ENCODE results near the gene DPF3. TPM values are rescaled to one million over a fixed set of nuclear protein-coding genes. Genes with fewer than 3 reads are reported as not detected.

Gene DPF3
- total and polyA plus RNA-seq, 9 of the 15 experiments (the other 6 are each of a cell fraction or from before 2014, with no cell fraction given), result 0.21 to 4.9 (median 1.2) TPM

GRCh38 chr14:72740966-72741825 lies 152.7 kb downstream of the DPF3 start:
- Histone ChIP-seq H3K4me3 (no peak overlapping the region), H3K9me1 (ENCODE audit: control insufficient read depth, insufficient read depth, low read length) (no peaks in the 10 kb centered on the region), H3K36me3 (ENCODE audit: control insufficient read depth, insufficient read depth, low read length) (no peaks in the 10 kb centered on the region), H3K4me2 (ENCODE audit: insufficient read depth, low read length) (peak overlapping the region; percentile 57; the same call in 1 of the 2 replicates), H3K79me2 (ENCODE audit: control insufficient read depth, insufficient read depth, low read length) (no peaks in the 10 kb centered on the region), H4K20me1 (replicated peaks; ENCODE audit: control insufficient read depth, insufficient read depth, low read length) (no peaks in the 10 kb centered on the region), H3K27me3 (ENCODE audit: control insufficient read depth in 2 of 2, insufficient read depth in 2 of 2, low read length in 2 of 2) (no peaks in the 10 kb centered on the region), H3K27ac (ENCODE audit: extremely low read depth, low read depth, low read length) (no peak overlapping the region; the same call in 2 of the 3 replicates), H3K9ac (ENCODE audit: insufficient read depth in 1 of 2, low read depth in 2 of 2, low read length in 2 of 2) (peak overlapping the region in 1 of 2 experiments; percentile 42; a peak in 1 of 4 replicates), H3K9me3 (replicated peaks; ENCODE audit: control insufficient read depth, insufficient read depth, low read depth, low read length) (no peaks in the 10 kb centered on the region), H3K4me1 (replicated peaks in 1 of 2; ENCODE audit: control insufficient read depth in 2 of 2, insufficient read depth in 2 of 2, low read length in 2 of 2) (peaks cover 16 to 21% of the 10 kb centered on the region in 2 experiments; a peak in 4 of 5 replicates), H2AFZ (ENCODE audit: low read depth, low read length) (peak overlapping the region; percentile 20; the same call in 1 of the 2 replicates)
- intact Hi-C loops (cut with micrococcal nuclease), result loop anchor here (10.0 kb wide), 1 partner anchor 84 kb away; no protein-coding TSS in a partner anchor
- in situ Hi-C loops (cut with MboI), result no loop called here
- FAIRE-seq (no peak), ATAC-seq (no peak), DNase-seq (ENCODE audit: extremely low read depth in 1 of 4, low spot score in 3 of 4) (no peak)
- CTCF ChIA-PET (ENCODE audit: low intra/inter-chr PET ratio), result no interaction called here
- TF ChIP-seq MGA (IDR thresholded peaks at IDR 0.05) (peak; percentile 43; the same call in 1 of the 2 replicates), SAP30 (IDR thresholded peaks at IDR 0.05; ENCODE audit: borderline replicate concordance, insufficient read depth, low read depth, low read length, poor library complexity, severe bottlenecking) (no peak), MAX (CRISPR knock-in tag; IDR thresholded peaks at IDR 0.05) (0 out of 2 replicates have a peak, but pooled peaks have one; percentile 20), KLF6 (CRISPR knock-in tag; IDR thresholded peaks at IDR 0.05; ENCODE audit: borderline replicate concordance) (no peak), NCOA1 (IDR thresholded peaks at IDR 0.05; ENCODE audit: low read depth) (no peak)
- 75% methylated on average over 10 of the region's 10 CpGs for WGBS (ENCODE audit: insufficient coverage, low coverage, missing lambda C conversion rate)
- no TSS peak for BruUV-seq (replicated peaks)
- POLR2A ChIA-PET, result interaction anchor here (0.6 kb wide), 2 partner anchors 29 to 153 kb away, joined by 3 read pairs; partner anchors contain the start of gene DPF3

All from K562 (cell line).